IMR-90 (cell line): ENCODE measurements around the gene ASF1A.

Source experiments
- BHLHE40 ChIP-seq: fragments of 150-350 bp; IDR thresholded peaks from 2 replicates; pipeline ENCODE4 v1.6.1; 2016; ENCODE audit warnings: mild to moderate bottlenecking, low read depth, low read length
- CEBPB ChIP-seq: IDR thresholded peaks from 2 replicates; pipeline ENCODE4 v1.6.1; 2012; ENCODE audit warnings: low read depth, low read length, improper control_type of control experiment
- MAFK ChIP-seq: IDR thresholded peaks from 2 replicates; pipeline ENCODE4 v1.6.1; 2012; ENCODE audit warnings: low read depth, low read length, improper control_type of control experiment
- NFE2L2 ChIP-seq: fragments of 150-350 bp; IDR thresholded peaks from 2 replicates; pipeline ENCODE4 v1.6.1; 2016; ENCODE audit warnings: low read depth, mild to moderate bottlenecking, low read length
- POLR2A ChIP-seq: IDR thresholded peaks from 2 replicates; pipeline ENCODE4 v1.6.1; 2012; ENCODE audit warnings: mild to moderate bottlenecking, low read depth, low read length
- RAD21 ChIP-seq: IDR thresholded peaks from 2 replicates; pipeline ENCODE4 v1.6.1; 2012; ENCODE audit warnings: low read length, improper control_type of control experiment
- TF ChIP-seq, protein P1 (sequence below): conservative IDR thresholded peaks from 2 replicates; pipeline ENCODE4 v1.5.1; 2012; ENCODE audit warnings: mild to moderate bottlenecking, low read depth, low read length, improper control_type of control experiment

DNA sequence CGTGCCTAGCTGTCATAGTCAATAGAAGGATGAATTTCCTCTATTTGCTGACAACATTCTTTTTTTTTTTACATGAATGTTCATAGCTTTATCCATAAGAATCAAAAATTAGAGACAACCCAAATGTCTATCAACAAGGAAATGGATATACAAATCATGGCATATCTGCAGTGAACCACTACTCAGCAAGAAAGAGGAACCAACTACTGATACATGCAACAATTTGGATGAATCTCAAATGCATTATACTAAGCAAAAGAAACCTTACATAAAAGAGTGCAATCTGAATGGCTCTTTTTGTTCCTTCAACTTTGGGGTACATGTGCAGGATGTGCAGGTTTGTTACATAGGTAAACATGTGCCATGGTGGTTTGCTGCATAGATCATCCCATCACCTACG, 58.7 kb downstream of the ASF1A start:
- TF ChIP-seq, protein P1, sequence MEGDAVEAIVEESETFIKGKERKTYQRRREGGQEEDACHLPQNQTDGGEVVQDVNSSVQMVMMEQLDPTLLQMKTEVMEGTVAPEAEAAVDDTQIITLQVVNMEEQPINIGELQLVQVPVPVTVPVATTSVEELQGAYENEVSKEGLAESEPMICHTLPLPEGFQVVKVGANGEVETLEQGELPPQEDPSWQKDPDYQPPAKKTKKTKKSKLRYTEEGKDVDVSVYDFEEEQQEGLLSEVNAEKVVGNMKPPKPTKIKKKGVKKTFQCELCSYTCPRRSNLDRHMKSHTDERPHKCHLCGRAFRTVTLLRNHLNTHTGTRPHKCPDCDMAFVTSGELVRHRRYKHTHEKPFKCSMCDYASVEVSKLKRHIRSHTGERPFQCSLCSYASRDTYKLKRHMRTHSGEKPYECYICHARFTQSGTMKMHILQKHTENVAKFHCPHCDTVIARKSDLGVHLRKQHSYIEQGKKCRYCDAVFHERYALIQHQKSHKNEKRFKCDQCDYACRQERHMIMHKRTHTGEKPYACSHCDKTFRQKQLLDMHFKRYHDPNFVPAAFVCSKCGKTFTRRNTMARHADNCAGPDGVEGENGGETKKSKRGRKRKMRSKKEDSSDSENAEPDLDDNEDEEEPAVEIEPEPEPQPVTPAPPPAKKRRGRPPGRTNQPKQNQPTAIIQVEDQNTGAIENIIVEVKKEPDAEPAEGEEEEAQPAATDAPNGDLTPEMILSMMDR, result no peak
- TF ChIP-seq NFE2L2, result no peak
- TF ChIP-seq RAD21, result no peak
- no peak for TF ChIP-seq POLR2A
- no peak for TF ChIP-seq CEBPB
- TF ChIP-seq BHLHE40, result no peak
- TF ChIP-seq MAFK, result no peak
